ENCODE measurements around the gene CHRNB2. TPM values are rescaled to one million over a fixed set of nuclear protein-coding genes. Genes with fewer than 3 reads are reported as not detected.

The CHRNB2 gene
- total and polyA plus RNA-seq, 2 of the 8 experiments (the other 6 are each of a cell fraction or from before 2014, with no cell fraction given): 3.1 to 4.1 TPM

- TF ChIP-seq NANOG (IDR thresholded peaks at IDR 0.05; ENCODE audit: insufficient read depth, low read depth, low read length, poor library complexity, severe bottlenecking) (no peak), SP4 (IDR thresholded peaks at IDR 0.05; ENCODE audit: low read length) (no peak), SIX5 (IDR thresholded peaks at IDR 0.05; ENCODE audit: low read depth, low read length) (no peak), SRF (IDR thresholded peaks at IDR 0.05; ENCODE audit: low read depth, low read length) (peak; percentile 79), EGR1 (IDR thresholded peaks at IDR 0.05; ENCODE audit: borderline replicate concordance, low read depth, low read length) (peak; percentile 99), TCF12 (IDR thresholded peaks at IDR 0.05; ENCODE audit: low read depth, low read length) (no peak), KDM5A (IDR thresholded peaks at IDR 0.05; ENCODE audit: low read length) (peak; percentile 74), CTBP2 (IDR thresholded peaks at IDR 0.05; ENCODE audit: borderline replicate concordance, insufficient read depth, insufficient read length, low read length) (no peak)
- TF ChIP-seq, protein P1, sequence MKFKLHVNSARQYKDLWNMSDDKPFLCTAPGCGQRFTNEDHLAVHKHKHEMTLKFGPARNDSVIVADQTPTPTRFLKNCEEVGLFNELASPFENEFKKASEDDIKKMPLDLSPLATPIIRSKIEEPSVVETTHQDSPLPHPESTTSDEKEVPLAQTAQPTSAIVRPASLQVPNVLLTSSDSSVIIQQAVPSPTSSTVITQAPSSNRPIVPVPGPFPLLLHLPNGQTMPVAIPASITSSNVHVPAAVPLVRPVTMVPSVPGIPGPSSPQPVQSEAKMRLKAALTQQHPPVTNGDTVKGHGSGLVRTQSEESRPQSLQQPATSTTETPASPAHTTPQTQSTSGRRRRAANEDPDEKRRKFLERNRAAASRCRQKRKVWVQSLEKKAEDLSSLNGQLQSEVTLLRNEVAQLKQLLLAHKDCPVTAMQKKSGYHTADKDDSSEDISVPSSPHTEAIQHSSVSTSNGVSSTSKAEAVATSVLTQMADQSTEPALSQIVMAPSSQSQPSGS (IDR thresholded peaks at IDR 0.05; ENCODE audit: low read length): no peak
Observed at GRCh38 chr1:154627257-154628120, 59.9 kb downstream of the CHRNB2 start (continued).

Measured in H1 (cell line).